ENCODE data around the gene ZFP57.

DNA sequence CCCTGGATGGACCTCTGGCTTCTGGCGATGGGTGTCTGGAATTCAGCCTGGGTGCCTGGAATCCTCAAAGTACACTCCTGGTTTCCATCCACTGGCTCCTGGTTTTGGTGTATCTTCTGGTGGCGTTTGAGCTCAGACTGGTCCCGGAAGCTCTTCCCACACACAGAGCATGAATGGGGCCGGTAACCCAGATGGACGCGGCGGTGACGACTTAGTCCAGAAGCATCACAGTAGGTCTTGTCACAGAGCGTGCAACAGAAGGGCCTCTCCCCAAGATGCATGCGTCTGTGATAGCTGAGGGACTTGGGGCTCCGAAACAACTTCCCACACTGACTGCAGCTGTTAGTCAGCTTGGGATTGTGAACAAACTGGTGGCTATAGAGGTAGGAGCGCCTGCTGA lies 7.8 kb downstream of the ZFP57 start:
- TF ChIP-seq, protein P1, sequence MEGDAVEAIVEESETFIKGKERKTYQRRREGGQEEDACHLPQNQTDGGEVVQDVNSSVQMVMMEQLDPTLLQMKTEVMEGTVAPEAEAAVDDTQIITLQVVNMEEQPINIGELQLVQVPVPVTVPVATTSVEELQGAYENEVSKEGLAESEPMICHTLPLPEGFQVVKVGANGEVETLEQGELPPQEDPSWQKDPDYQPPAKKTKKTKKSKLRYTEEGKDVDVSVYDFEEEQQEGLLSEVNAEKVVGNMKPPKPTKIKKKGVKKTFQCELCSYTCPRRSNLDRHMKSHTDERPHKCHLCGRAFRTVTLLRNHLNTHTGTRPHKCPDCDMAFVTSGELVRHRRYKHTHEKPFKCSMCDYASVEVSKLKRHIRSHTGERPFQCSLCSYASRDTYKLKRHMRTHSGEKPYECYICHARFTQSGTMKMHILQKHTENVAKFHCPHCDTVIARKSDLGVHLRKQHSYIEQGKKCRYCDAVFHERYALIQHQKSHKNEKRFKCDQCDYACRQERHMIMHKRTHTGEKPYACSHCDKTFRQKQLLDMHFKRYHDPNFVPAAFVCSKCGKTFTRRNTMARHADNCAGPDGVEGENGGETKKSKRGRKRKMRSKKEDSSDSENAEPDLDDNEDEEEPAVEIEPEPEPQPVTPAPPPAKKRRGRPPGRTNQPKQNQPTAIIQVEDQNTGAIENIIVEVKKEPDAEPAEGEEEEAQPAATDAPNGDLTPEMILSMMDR (conservative IDR thresholded peaks at IDR 0.05; ENCODE audit: low read depth in 2 of 2), result no peak
- TF ChIP-seq, protein P2, sequence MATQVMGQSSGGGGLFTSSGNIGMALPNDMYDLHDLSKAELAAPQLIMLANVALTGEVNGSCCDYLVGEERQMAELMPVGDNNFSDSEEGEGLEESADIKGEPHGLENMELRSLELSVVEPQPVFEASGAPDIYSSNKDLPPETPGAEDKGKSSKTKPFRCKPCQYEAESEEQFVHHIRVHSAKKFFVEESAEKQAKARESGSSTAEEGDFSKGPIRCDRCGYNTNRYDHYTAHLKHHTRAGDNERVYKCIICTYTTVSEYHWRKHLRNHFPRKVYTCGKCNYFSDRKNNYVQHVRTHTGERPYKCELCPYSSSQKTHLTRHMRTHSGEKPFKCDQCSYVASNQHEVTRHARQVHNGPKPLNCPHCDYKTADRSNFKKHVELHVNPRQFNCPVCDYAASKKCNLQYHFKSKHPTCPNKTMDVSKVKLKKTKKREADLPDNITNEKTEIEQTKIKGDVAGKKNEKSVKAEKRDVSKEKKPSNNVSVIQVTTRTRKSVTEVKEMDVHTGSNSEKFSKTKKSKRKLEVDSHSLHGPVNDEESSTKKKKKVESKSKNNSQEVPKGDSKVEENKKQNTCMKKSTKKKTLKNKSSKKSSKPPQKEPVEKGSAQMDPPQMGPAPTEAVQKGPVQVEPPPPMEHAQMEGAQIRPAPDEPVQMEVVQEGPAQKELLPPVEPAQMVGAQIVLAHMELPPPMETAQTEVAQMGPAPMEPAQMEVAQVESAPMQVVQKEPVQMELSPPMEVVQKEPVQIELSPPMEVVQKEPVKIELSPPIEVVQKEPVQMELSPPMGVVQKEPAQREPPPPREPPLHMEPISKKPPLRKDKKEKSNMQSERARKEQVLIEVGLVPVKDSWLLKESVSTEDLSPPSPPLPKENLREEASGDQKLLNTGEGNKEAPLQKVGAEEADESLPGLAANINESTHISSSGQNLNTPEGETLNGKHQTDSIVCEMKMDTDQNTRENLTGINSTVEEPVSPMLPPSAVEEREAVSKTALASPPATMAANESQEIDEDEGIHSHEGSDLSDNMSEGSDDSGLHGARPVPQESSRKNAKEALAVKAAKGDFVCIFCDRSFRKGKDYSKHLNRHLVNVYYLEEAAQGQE (IDR thresholded peaks at IDR 0.05; ENCODE audit: unreplicated experiment), result no peak
- TF ChIP-seq EZH2 (IDR thresholded peaks at IDR 0.05; ENCODE audit: low read depth, unreplicated experiment) (no peak), POLR2AphosphoS5 (IDR thresholded peaks at IDR 0.05; ENCODE audit: low read depth) (no peak), EZH2phosphoT487 (IDR thresholded peaks at IDR 0.05; ENCODE audit: unreplicated experiment) (no peak), NANOG (IDR thresholded peaks at IDR 0.05; ENCODE audit: borderline replicate concordance) (no peak), CREB1 (CRISPR knock-in tag; IDR thresholded peaks at IDR 0.05; ENCODE audit: low read depth) (no peak)
- TF ChIP-seq, protein P3, sequence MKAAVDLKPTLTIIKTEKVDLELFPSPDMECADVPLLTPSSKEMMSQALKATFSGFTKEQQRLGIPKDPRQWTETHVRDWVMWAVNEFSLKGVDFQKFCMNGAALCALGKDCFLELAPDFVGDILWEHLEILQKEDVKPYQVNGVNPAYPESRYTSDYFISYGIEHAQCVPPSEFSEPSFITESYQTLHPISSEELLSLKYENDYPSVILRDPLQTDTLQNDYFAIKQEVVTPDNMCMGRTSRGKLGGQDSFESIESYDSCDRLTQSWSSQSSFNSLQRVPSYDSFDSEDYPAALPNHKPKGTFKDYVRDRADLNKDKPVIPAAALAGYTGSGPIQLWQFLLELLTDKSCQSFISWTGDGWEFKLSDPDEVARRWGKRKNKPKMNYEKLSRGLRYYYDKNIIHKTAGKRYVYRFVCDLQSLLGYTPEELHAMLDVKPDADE (IDR thresholded peaks at IDR 0.05), result no peak

All from GM23338 (cell line).